Measurements from ENCODE around the gene TMEM184A.

DNA sequence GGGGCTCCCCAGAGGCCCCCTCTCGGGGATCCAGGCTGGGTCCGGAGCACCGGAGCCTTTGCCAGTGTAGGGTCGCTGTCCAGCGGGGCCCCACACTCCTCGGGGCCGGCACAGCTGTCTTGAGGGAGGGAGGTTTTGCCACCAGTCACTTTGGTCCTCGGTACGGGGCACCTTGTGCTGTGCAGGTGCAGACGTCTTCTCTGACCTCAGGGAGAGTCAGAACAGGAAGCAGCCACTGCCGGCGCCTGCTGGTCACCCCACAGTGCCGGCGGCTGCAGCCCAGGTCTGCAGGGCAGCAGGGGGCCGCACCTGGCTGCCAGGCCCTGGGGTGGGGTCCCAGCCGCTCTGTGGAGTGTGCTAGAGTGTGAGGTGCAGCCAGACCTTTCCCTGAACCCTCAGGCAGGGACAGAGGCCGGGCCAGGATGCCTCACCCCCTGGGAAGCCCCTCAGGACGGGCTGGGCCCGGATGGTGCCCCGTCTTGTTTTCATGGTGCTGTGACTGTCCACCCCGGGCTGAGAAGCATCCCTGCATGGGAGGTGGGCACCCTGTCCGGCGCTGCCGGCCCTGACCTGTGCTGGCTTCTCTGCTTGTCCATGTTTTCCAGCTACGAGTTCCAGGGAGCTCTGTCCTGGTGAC, 17.3 kb downstream of the TMEM184A start:
- TF ChIP-seq EZH2 (IDR thresholded peaks at IDR 0.05; ENCODE audit: borderline replicate concordance) = no peak
- TF ChIP-seq, protein P1, sequence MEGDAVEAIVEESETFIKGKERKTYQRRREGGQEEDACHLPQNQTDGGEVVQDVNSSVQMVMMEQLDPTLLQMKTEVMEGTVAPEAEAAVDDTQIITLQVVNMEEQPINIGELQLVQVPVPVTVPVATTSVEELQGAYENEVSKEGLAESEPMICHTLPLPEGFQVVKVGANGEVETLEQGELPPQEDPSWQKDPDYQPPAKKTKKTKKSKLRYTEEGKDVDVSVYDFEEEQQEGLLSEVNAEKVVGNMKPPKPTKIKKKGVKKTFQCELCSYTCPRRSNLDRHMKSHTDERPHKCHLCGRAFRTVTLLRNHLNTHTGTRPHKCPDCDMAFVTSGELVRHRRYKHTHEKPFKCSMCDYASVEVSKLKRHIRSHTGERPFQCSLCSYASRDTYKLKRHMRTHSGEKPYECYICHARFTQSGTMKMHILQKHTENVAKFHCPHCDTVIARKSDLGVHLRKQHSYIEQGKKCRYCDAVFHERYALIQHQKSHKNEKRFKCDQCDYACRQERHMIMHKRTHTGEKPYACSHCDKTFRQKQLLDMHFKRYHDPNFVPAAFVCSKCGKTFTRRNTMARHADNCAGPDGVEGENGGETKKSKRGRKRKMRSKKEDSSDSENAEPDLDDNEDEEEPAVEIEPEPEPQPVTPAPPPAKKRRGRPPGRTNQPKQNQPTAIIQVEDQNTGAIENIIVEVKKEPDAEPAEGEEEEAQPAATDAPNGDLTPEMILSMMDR (IDR thresholded peaks at IDR 0.05; ENCODE audit: poor library complexity) = no peak
- no peak for TF ChIP-seq EZH2phosphoT487 (IDR thresholded peaks at IDR 0.05; ENCODE audit: low read depth, severe bottlenecking, unreplicated experiment)

All from hepatocyte (in vitro differentiated cells).